ENCODE data around the gene MTCH1. TPM values are rescaled to one million over a fixed set of nuclear protein-coding genes. Genes with fewer than 3 reads are reported as not detected.

Gene MTCH1
- total and polyA plus RNA-seq, 4 donors, result 120 to 210 (median 157) TPM

GRCh38 chr6:36968266-36968977 lies 17.6 kb downstream of the MTCH1 start:
- no peak overlapping the region for H3K9ac ChIP-seq (ENCODE audit: insufficient read depth in 1 of 2, low read length in 2 of 2)
- H3K27me3 ChIP-seq (ENCODE audit: control insufficient read depth in 3 of 3, insufficient read depth in 3 of 3, low read length in 2 of 3), result no peaks in the 10 kb centered on the region
- 90 to 92% methylated on average over 16 of the region's 16 CpGs for whole genome bisulfite sequencing, 2 donors
- peaks cover 0 to 2% (median 0%) of the 10 kb centered on the region in 4 donors for H3K9me3 ChIP-seq (ENCODE audit: control insufficient read depth in 4 of 4, insufficient read depth in 3 of 4, low read length in 3 of 4)
- no peak for ATAC-seq (ENCODE audit: insufficient read depth, low FRiP score)
- peaks cover 0 to 13% (median 9%) of the 10 kb centered on the region in 5 donors for H3K4me1 ChIP-seq (ENCODE audit: control insufficient read depth in 5 of 5, insufficient read depth in 5 of 5, low read length in 5 of 5)
- no peak overlapping the region for H3K4me3 ChIP-seq
- TF ChIP-seq, protein P1, sequence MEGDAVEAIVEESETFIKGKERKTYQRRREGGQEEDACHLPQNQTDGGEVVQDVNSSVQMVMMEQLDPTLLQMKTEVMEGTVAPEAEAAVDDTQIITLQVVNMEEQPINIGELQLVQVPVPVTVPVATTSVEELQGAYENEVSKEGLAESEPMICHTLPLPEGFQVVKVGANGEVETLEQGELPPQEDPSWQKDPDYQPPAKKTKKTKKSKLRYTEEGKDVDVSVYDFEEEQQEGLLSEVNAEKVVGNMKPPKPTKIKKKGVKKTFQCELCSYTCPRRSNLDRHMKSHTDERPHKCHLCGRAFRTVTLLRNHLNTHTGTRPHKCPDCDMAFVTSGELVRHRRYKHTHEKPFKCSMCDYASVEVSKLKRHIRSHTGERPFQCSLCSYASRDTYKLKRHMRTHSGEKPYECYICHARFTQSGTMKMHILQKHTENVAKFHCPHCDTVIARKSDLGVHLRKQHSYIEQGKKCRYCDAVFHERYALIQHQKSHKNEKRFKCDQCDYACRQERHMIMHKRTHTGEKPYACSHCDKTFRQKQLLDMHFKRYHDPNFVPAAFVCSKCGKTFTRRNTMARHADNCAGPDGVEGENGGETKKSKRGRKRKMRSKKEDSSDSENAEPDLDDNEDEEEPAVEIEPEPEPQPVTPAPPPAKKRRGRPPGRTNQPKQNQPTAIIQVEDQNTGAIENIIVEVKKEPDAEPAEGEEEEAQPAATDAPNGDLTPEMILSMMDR (IDR thresholded peaks at IDR 0.05; ENCODE audit: control extremely low read depth, extremely low read depth), result no peak
- no peak for DNase-seq
- H3K36me3 ChIP-seq (ENCODE audit: control insufficient read depth in 4 of 4, insufficient read depth in 4 of 4, low read length in 4 of 4), result peaks cover 23 to 60% (median 39%) of the 10 kb centered on the region in 4 donors
- no peak overlapping the region for H3K27ac ChIP-seq (ENCODE audit: low read depth in 1 of 2, low read length in 1 of 2)

DNA sequence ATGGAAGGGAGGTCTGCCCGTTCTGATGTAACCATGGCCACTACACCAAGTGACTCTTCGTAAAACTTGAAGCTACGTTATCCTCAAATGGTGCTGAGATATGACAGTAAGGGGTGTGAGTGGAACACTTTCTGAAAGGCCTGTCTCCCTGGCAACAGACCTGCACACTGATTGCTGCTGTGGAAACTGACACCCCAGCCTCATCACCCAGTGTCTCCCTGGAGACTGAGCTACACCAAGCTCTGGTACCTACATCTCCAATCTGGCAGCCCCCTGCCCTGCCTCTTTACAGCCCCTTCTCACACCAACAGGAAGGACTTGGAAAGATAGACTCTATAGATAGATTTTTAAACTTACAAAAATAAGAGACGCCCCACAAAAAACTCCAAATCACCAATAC lies 18.2 kb downstream of the MTCH1 start:
- 88 to 96% methylated on average over 4 of the region's 4 CpGs for WGBS, 2 donors
- Histone ChIP-seq H3K27ac (ENCODE audit: low read depth in 1 of 2, low read length in 1 of 2) (no peak overlapping the region), H3K27me3 (ENCODE audit: control insufficient read depth in 3 of 3, insufficient read depth in 3 of 3, low read length in 2 of 3) (no peaks in the 10 kb centered on the region), H3K4me3 (no peak overlapping the region), H3K36me3 (ENCODE audit: control insufficient read depth in 4 of 4, insufficient read depth in 4 of 4, low read length in 4 of 4) (peaks cover 21 to 55% (median 33%) of the 10 kb centered on the region in 4 donors), H3K9ac (ENCODE audit: insufficient read depth in 1 of 2, low read length in 2 of 2) (no peak overlapping the region), H3K9me3 (ENCODE audit: control insufficient read depth in 4 of 4, insufficient read depth in 3 of 4, low read length in 3 of 4) (peaks cover 0 to 2% (median 0%) of the 10 kb centered on the region in 4 donors), H3K4me1 (ENCODE audit: control insufficient read depth in 5 of 5, insufficient read depth in 5 of 5, low read length in 5 of 5) (peaks cover 0 to 14% (median 9%) of the 10 kb centered on the region in 5 donors)
- no peak for ATAC-seq (ENCODE audit: insufficient read depth, low FRiP score)
- TF ChIP-seq, protein P1 (IDR thresholded peaks at IDR 0.05; ENCODE audit: control extremely low read depth, extremely low read depth), result no peak
- DNase-seq, result no peak

GRCh38 chr6:36967301-36967700 lies 18.7 kb downstream of the MTCH1 start:
- TF ChIP-seq, protein P1 (IDR thresholded peaks at IDR 0.05; ENCODE audit: control extremely low read depth, extremely low read depth), result no peak
- 74 to 75% methylated on average over 3 of the region's 3 CpGs for WGBS, 2 donors
- DNase-seq (no peak), ATAC-seq (ENCODE audit: insufficient read depth, low FRiP score) (no peak)
- H3K27me3 ChIP-seq (ENCODE audit: control insufficient read depth in 3 of 3, insufficient read depth in 3 of 3, low read length in 2 of 3), result no peaks in the 10 kb centered on the region
- no peak overlapping the region for H3K27ac ChIP-seq (ENCODE audit: low read depth in 1 of 2, low read length in 1 of 2)
- H3K36me3 ChIP-seq (ENCODE audit: control insufficient read depth in 4 of 4, insufficient read depth in 4 of 4, low read length in 4 of 4), result peaks cover 17 to 50% (median 29%) of the 10 kb centered on the region in 4 donors
- H3K9me3 ChIP-seq (ENCODE audit: control insufficient read depth in 4 of 4, insufficient read depth in 3 of 4, low read length in 3 of 4), result peaks cover 0 to 2% (median 0%) of the 10 kb centered on the region in 4 donors
- no peak overlapping the region for H3K4me3 ChIP-seq
- peaks cover 0 to 14% (median 9%) of the 10 kb centered on the region in 5 donors for H3K4me1 ChIP-seq (ENCODE audit: control insufficient read depth in 5 of 5, insufficient read depth in 5 of 5, low read length in 5 of 5)
- no peak overlapping the region for H3K9ac ChIP-seq (ENCODE audit: insufficient read depth in 1 of 2, low read length in 2 of 2)
